Measurements from ENCODE around the gene RAP1GDS1.
A peak's percentile ranks its signal among the peaks of the same experiment; 100 is the strongest.
"Not testable (repeated sequence)": the region's sequence is repeated elsewhere in the genome, so short reads cannot be mapped to it uniquely, and the experiment has no call there.

RAP1GDS1 gene

GRCh38 chr4:98446499-98447375 is 185.6 kb downstream of the RAP1GDS1 start:
- peak; percentile 72 for DNase-seq

GRCh38 chr4:98447648-98448047 is 186.5 kb downstream of the RAP1GDS1 start:
- peak; percentile 8 for DNase-seq

GRCh38 chr4:98448908-98449307 is 187.7 kb downstream of the RAP1GDS1 start:
- peak; percentile 14 for DNase-seq

GRCh38 chr4:98452091-98452490 is 190.9 kb downstream of the RAP1GDS1 start:
- no peak for DNase-seq

GRCh38 chr4:98457422-98457821 is 196.2 kb downstream of the RAP1GDS1 start:
- not testable (repeated sequence) for DNase-seq

DNA sequence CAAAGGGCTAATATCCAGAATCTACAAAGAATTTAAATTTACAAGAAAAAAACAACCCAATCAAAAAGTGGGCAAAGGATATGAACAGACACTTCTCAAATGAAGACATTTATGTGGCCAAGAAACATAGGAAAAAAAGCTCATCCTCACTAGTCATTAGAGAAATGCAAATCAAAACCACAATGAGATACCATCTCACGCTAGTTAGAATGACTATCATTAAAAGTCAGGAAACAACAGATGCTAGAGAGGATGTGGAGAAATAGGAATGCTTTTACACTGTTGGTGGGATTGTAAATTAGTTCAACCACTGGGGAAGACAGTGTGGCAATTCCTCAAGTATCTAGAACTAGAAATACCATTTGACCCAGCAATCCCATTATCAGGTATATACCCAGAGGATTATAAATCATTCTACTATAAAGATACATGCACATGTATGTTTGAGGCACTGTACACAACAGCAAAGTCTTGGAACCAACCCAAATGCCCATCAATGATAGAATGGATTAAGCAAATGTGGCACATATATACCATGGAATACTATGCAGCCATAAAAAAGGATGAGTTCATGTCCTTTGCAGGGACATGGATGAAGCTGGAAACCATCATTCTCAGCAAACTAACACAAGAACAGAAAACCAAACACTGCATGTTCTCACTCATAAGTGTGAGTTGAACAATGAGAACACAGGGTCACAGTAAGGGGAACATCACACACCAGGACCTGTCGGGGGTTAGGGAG is 200.1 kb downstream of the RAP1GDS1 start:
- DNase-seq = not testable (repeated sequence)

DNA sequence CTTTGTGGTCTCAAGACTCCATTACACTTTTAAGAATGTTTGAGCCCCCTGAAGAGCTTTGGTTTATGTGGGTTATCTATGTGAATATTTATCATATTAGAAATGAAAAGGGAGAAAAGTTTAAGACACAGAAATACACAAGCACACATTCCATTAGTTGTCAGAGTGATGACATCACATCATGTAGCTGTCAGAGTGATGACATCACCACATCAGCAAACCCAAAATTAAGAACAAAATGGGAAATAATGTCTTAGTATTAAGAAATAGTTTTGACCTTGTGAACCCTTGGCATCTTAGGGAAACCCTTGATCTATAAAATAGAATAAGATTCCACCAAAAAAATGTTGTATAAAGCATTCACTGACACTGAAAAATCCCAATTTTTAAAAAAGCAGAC is 201.3 kb downstream of the RAP1GDS1 start:
- DNase-seq = no peak

- no peak for DNase-seq
Measured at GRCh38 chr4:98466868-98467599, 205.8 kb downstream of the RAP1GDS1 start.

GRCh38 chr4:98467627-98468072 is 206.5 kb downstream of the RAP1GDS1 start:
- DNase-seq = peak; percentile 80

DNA sequence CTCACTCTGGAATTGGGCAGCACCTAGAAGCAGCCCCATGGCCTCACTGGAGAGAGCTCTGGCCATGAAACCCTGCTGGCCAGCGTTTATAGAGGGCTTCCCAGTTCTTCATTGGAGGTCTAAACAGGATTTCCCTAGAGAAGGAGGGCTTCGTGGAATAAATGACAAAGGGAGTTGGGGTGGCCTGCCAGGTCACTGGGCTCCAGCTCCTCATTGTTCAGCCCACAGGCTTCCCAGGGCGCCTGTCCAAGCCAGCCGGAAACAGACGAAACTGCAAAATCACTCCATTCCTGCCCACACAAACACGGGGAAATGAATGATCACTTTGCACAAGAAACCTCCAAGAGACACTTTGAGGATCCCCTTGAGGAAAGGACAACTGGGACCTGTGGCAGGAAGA is 207.5 kb downstream of the RAP1GDS1 start:
- DNase-seq = no peak

DNA sequence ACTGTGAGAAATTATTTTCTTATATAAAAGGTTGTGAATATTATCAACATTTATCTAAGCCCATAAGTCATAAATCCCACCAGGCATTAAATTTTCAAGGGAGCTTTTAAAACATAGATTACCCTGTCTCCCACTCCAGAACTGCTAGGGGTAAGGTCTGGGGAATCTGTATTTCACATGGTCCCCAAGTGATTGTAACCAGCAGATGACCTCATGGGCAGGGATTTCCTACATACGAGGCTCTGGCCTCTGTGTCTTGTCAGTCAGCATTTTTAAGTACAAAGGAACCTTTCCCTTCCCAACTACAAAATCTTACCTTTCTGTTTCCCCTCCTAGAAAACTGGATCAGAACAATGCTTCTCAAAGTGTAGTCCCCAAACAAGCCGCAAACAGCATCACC is 208.6 kb downstream of the RAP1GDS1 start:
- no peak for DNase-seq

- DNase-seq = no peak
Measured at GRCh38 chr4:98470366-98470765, 209.2 kb downstream of the RAP1GDS1 start.

- DNase-seq = no peak
Measured at GRCh38 chr4:98470831-98471230, 209.6 kb downstream of the RAP1GDS1 start.

DNA sequence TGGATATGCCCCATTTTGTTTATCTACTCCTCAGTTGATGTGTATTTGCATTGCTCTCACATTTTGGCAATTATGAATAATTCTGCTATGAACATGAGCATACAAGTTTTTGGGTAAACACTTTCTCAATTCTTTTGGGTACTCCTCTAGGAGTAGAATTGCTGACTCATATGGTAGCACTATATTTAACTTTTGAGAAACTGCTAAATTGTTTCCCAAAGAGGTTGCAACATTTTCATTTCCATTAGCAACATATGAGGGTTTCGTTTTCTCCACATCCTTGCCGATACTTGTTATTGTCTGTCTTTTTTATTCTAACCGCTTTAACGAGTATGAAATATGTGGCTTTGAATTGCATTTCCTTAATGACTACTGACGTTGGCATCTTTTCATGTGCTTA is 211.9 kb downstream of the RAP1GDS1 start:
- no peak for DNase-seq

GRCh38 chr4:98474408-98474844 is 213.2 kb downstream of the RAP1GDS1 start:
- DNase-seq = peak; percentile 35

GRCh38 chr4:98476891-98477290 is 215.7 kb downstream of the RAP1GDS1 start:
- no peak for DNase-seq

DNA sequence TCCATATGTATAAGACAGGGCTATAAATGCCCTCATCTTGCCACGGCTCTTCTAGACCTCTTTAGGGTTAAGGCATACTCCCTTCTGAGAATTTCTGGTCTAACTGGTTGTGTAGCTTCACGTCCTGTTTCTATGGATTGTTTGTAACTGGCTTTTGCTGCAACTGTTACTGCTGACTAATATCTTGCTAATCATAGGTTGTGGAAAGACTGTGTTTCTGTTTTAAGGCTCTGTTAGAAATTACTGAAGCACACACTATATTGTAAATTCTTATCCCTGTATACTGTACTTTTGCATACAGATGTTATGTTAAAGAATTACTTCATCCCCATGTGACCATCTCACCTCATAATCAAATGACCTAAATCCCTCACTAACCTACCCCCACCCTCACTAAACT is 218.4 kb downstream of the RAP1GDS1 start:
- DNase-seq = not testable (repeated sequence)

GRCh38 chr4:98480535-98480934 is 219.4 kb downstream of the RAP1GDS1 start:
- DNase-seq = no peak

DNA sequence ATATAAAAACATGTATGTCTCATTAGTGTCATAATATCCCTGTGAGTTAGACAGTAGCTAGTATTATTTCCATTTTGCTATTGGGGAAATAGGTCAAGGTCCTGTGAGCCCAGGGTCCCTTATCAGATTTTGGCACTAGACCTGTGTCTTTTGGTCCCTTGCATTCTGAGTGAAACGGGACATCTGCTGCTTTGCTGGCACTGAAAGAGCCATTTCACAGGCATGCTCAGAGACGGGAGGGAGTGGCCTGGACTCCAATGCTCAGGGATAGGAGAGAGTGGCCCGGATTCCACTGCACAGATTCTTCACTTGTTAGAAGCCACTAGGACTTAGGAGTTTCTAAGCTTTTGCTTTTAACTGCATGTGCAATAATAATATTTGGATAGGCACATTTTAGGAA is 220.0 kb downstream of the RAP1GDS1 start:
- DNase-seq = no peak

- DNase-seq = no peak
Measured at GRCh38 chr4:98482503-98482846, 221.3 kb downstream of the RAP1GDS1 start.

GRCh38 chr4:98482847-98483806 is 221.9 kb downstream of the RAP1GDS1 start:
- DNase-seq = peak; percentile 56

- DNase-seq = no peak
Measured at GRCh38 chr4:98484031-98484430, 222.8 kb downstream of the RAP1GDS1 start.

Data from activated CD4-positive, alpha-beta T cell treated with anti-CD3 and anti-CD28 coated beads for 48 hours (primary cell).